Measurements from ENCODE around the gene NEMP2. TPM values are rescaled to one million over a fixed set of nuclear protein-coding genes. Genes with fewer than 3 reads are reported as not detected.

The NEMP2 gene
- total RNA-seq, 2 experiments from 2014 or later: 16.2 to 23.1 TPM

DNA sequence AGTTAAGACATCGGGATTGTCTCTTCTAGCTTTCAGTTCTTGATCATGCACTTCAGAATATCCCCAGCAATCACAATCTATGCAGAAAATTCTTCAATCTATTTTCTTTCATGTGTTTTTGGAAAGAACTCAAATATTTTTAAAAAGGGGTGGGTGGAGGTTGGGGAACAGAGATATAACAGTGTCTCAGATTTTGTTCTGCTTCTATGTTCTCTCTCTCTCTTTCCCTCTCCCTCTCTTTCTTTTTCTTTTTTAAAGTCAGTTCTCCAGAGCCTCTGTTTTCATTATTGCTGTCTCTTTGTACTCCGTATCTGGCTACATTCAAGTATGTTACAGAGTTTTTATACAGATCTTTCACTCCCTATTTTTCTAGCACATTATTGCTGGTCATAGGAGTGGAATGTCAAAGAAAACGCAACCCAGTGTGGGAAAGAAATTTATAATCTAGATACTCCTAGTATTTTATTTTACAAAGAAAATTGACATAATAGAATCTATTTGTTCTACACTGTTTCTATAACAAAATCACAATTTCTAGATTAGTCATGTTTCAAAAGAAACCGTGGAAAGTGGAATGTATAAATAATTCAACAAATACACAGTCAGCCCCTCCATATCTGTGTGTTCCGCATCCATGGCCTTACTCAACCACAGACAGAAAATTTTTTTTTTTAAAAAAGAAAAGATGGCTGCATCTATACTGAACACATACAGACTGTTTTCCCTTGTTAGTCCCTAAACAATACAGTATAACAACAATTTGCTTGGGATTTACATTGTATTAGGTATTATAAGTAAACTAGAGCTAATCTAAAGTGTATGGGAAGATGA is 11.2 kb upstream of the NEMP2 start:
- POLR2A ChIA-PET: no interaction called here
- Mint-ChIP-seq H3K9me3 (peaks cover 12% of the 10 kb centered on the region), H3K36me3 (peaks cover 28% of the 10 kb centered on the region), H3K27ac (no peak overlapping the region), H3K27me3 (no peaks in the 10 kb centered on the region), H3K4me3 (no peak overlapping the region), H3K4me1 (peaks cover 1% of the 10 kb centered on the region)
- ATAC-seq (ENCODE audit: low read depth): no peak
- no peak for DNase-seq

GRCh38 chr2:190545093-190545492 is 10.6 kb upstream of the NEMP2 start:
- Mint-ChIP-seq H3K27me3 (no peaks in the 10 kb centered on the region), H3K4me1 (peaks cover 1% of the 10 kb centered on the region), H3K36me3 (peaks cover 35% of the 10 kb centered on the region), H3K4me3 (no peak overlapping the region), H3K27ac (no peak overlapping the region), H3K9me3 (peaks cover 18% of the 10 kb centered on the region)
- POLR2A ChIA-PET: no interaction called here
- no peak for DNase-seq
- no peak for ATAC-seq (ENCODE audit: low read depth)

DNA sequence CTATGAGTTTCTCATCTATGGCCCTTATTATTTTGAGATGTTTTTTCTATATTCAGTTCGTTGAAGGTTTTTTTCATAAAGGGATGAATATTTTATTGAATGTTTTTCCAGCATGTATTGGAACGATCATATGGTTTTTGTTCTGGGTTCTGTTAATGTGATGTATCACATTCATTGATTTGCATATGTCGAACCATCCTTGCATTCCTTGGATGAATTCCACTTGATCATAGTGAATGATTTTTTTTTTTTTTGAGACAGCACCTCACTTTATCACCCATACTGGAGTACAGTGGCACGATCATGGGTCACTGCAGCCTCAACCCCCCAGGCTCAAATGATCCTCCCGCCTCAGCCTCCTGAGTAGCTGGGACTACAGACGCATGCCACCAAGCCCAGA is 5.5 kb upstream of the NEMP2 start:
- peaks cover 11% of the 10 kb centered on the region for H3K4me1 Mint-ChIP-seq
- H3K4me3 Mint-ChIP-seq: no peak overlapping the region
- POLR2A ChIA-PET: no interaction called here
- no peak for DNase-seq
- no peaks in the 10 kb centered on the region for H3K27me3 Mint-ChIP-seq
- ATAC-seq (ENCODE audit: low read depth): no peak
- H3K36me3 Mint-ChIP-seq: peaks cover 64% of the 10 kb centered on the region
- H3K27ac Mint-ChIP-seq: no peak overlapping the region
- peaks cover 38% of the 10 kb centered on the region for H3K9me3 Mint-ChIP-seq

GRCh38 chr2:190538201-190538600 is 3.7 kb upstream of the NEMP2 start:
- Mint-ChIP-seq H3K4me3 (no peak overlapping the region), H3K36me3 (peaks cover 61% of the 10 kb centered on the region), H3K4me1 (peaks cover 16% of the 10 kb centered on the region), H3K27me3 (no peaks in the 10 kb centered on the region), H3K27ac (no peak overlapping the region), H3K9me3 (peaks cover 38% of the 10 kb centered on the region)
- POLR2A ChIA-PET: no interaction called here
- no peak for ATAC-seq (ENCODE audit: low read depth)
- no peak for DNase-seq

DNA sequence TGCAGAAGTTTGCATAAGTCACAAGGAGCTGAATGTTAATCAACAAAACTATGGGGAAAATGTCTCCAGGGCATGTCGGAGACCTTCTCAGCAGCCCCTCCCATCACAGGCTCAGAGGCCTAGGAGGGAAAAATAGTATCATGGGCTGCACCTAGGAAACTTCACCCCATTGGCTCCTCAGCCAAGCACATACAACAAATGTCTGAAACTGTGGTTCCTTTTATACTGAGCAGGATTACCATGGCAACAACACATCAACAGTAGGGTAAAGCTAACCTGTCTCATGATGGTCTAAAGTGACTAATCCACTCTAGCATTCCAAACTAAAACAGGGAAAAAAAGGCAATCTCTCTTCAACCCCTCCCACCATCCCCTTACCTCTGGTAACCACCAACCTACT is 3.2 kb upstream of the NEMP2 start:
- Mint-ChIP-seq H3K4me3 (no peak overlapping the region), H3K4me1 (peaks cover 19% of the 10 kb centered on the region), H3K36me3 (peaks cover 56% of the 10 kb centered on the region), H3K27ac (no peak overlapping the region), H3K9me3 (peaks cover 35% of the 10 kb centered on the region), H3K27me3 (no peaks in the 10 kb centered on the region)
- DNase-seq: no peak
- no peak for ATAC-seq (ENCODE audit: low read depth)
- POLR2A ChIA-PET: no interaction called here

DNA sequence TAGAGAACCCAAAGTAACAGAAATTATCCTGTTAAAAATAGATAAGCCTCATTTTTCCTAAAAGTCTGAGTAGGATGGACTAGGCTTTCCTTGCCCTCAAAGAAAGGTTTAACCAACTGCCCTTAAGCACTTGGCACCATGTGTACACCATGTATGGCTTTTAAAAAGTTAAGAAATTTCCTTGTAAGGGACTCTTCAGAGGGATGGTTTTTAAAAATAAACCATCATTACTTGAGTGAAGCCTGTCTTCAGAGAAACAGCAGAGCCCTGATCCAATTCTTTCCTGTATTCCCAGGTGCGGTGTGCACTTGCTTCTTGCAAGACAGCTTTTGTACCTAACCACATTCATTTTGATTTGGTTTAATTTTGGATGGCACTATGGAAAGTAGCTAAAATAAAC is 1.1 kb upstream of the NEMP2 start:
- H3K4me3 Mint-ChIP-seq: peak overlapping the region; percentile 90
- POLR2A ChIA-PET: no interaction called here
- H3K9me3 Mint-ChIP-seq: peaks cover 25% of the 10 kb centered on the region
- DNase-seq (no peak), ATAC-seq (ENCODE audit: low read depth) (no peak)
- no peaks in the 10 kb centered on the region for H3K27me3 Mint-ChIP-seq
- H3K27ac Mint-ChIP-seq: peak overlapping the region; percentile 59
- peaks cover 31% of the 10 kb centered on the region for H3K4me1 Mint-ChIP-seq
- H3K36me3 Mint-ChIP-seq: peaks cover 38% of the 10 kb centered on the region

- peaks cover 21% of the 10 kb centered on the region for H3K9me3 Mint-ChIP-seq
- H3K4me1 Mint-ChIP-seq: peaks cover 33% of the 10 kb centered on the region
- POLR2A ChIA-PET: interaction anchor here (0.7 to 3.4 kb wide), 9 partner anchors 9 to 126 kb away, joined by 3 to 46 read pairs (median 7); partner anchors contain the start of gene MFSD6
- peak overlapping the region; percentile 92 for H3K27ac Mint-ChIP-seq
- DNase-seq: no peak
- H3K36me3 Mint-ChIP-seq: peaks cover 33% of the 10 kb centered on the region
- no peaks in the 10 kb centered on the region for H3K27me3 Mint-ChIP-seq
- peak overlapping the region; percentile 90 for H3K4me3 Mint-ChIP-seq
- ATAC-seq (ENCODE audit: low read depth): no peak
Measured at GRCh38 chr2:190535121-190535439, 558 bp upstream of the NEMP2 start.

DNA sequence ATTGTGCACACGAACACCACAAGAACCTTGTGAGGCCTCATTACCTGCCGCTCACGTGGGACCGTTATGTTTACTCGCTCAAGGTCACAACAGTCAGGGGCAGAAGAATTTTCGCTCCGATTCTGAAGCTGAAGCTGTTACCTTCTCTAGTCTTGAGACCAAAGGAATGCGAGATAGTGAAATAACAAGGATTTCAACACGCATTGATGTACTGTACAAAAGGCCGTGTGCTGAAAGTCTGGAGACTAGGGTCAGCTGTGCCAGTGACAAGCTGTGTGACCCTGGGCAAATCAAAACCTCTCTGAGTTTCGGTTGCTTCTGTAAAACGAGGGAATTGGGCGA is 583 bp downstream of the NEMP2 start:
- peak; percentile 37 for ATAC-seq (ENCODE audit: low read depth)
- H3K4me1 Mint-ChIP-seq: peaks cover 36% of the 10 kb centered on the region

DNA sequence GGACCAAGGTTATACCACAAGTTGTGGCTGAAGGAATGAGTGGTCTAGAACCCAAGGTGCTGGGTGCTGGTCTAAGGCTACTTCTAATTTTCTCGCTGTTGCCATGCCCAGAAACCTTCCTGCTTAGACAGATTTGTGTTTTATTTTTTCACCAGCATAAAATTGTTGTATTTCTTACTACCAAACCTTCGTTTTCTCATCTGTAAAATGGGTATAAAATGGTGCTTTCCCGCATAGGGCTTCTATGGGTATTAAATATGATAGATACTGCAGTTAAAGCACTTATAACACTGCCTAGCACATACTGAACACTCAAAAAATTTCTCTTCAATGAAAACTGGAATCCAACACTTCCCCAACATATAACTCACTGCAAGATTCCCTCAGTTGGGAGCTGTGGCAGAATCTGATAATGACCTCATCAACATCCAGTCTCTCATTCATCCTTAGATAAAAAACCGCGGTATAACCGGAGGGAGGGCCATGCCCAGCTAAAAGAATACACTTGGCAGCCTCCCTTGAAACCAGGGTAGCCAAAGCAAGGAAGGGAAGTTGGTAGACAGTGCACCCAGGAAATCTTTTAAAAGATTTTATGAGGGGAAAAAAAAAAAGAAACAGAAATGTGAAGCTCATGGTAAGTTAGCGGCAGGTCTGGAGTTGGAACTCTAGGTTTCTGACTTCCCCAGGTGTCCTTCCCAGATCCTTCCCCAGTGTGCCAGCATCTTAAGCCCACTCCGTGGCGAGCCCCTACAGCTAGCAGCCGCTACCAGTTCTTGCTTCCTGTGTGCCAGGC is 1.2 kb downstream of the NEMP2 start:
- peak overlapping the region; percentile 99 for H3K27ac Mint-ChIP-seq
- H3K9me3 Mint-ChIP-seq: peaks cover 8% of the 10 kb centered on the region
- H3K4me3 Mint-ChIP-seq: peak overlapping the region; percentile 94
- POLR2A ChIA-PET: interaction anchor here (0.9 to 3.4 kb wide), 15 partner anchors 8 to 1145 kb away, joined by 3 to 46 read pairs (median 5); partner anchors contain the start of genes MFSD6, NAB1 and NABP1
- peak; percentile 56 for DNase-seq
- no peak for ATAC-seq (ENCODE audit: low read depth)
- no peaks in the 10 kb centered on the region for H3K27me3 Mint-ChIP-seq
- H3K36me3 Mint-ChIP-seq: peaks cover 24% of the 10 kb centered on the region
- peaks cover 38% of the 10 kb centered on the region for H3K4me1 Mint-ChIP-seq

More for the DNA sequence above, 583 bp downstream of the NEMP2 start:
- no peak for DNase-seq
- Mint-ChIP-seq H3K4me3 (peak overlapping the region; percentile 94), H3K9me3 (peaks cover 14% of the 10 kb centered on the region), H3K36me3 (peaks cover 28% of the 10 kb centered on the region), H3K27me3 (no peaks in the 10 kb centered on the region), H3K27ac (peak overlapping the region; percentile 99)
- POLR2A ChIA-PET: interaction anchor here (0.9 to 3.4 kb wide), 16 partner anchors 8 to 1144 kb away, joined by 3 to 46 read pairs (median 4); partner anchors contain the start of genes MFSD6, NAB1 and NABP1

- Mint-ChIP-seq H3K36me3 (peaks cover 18% of the 10 kb centered on the region), H3K27me3 (no peaks in the 10 kb centered on the region), H3K4me1 (peaks cover 41% of the 10 kb centered on the region), H3K27ac (peak overlapping the region; percentile 99), H3K4me3 (peak overlapping the region; percentile 94), H3K9me3 (peaks cover 6% of the 10 kb centered on the region)
- no peak for DNase-seq
- POLR2A ChIA-PET: interaction anchor here (2.6 to 3.4 kb wide), 4 partner anchors 12 to 124 kb away, joined by 13 to 46 read pairs (median 18); partner anchors contain the start of gene MFSD6
- no peak for ATAC-seq (ENCODE audit: low read depth)
Measured at GRCh38 chr2:190532581-190532980, 1.9 kb downstream of the NEMP2 start.

- DNase-seq: no peak
- no peak overlapping the region for H3K27ac Mint-ChIP-seq
- H3K27me3 Mint-ChIP-seq: no peaks in the 10 kb centered on the region
- POLR2A ChIA-PET: interaction anchor here (0.7 kb wide), 1 partner anchor 14 kb away, joined by 3 read pairs; no protein-coding TSS in a partner anchor
- H3K4me1 Mint-ChIP-seq: peaks cover 45% of the 10 kb centered on the region
- H3K4me3 Mint-ChIP-seq: no peak overlapping the region
- H3K36me3 Mint-ChIP-seq: peaks cover 9% of the 10 kb centered on the region
- ATAC-seq (ENCODE audit: low read depth): no peak
- H3K9me3 Mint-ChIP-seq: no peaks in the 10 kb centered on the region
Measured at GRCh38 chr2:190530248-190530900, 4.1 kb downstream of the NEMP2 start.

DNA sequence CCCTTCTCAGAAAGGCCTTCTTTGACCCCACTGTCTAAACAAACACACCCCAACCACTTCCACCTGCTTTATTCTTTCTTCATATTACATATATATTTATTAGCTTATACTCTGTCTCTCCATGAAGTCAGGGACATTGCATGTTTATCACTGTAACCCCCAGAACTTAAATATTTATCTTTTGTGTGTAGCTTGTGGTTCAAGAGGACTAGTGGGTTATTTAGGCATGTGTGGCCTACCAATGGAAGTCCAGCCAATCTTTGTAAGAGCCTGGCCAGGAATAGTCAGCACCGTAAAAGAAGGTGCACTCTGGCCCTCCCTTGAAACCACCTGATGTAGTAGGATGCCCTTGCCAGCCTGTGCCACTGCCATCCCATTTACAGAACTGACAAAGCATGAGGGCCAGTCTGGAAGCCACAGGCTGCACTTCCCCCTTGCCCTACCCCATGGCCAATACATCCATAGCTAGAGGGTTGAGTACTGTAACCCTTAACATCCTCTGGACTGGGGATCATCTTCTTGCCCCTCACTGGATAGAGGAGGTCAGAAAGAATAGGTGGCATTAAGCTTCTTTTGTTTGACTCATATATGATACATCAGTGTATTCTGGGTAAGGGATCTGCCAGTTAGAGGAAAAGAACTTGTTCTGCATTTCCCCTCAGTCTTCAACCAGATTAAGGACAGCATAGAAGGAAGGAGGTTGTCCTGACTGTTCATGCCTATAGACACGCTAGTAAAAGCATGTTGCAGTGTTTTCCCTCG is 4.9 kb downstream of the NEMP2 start:
- H3K4me1 Mint-ChIP-seq: peaks cover 49% of the 10 kb centered on the region
- H3K36me3 Mint-ChIP-seq: peaks cover 11% of the 10 kb centered on the region
- H3K27me3 Mint-ChIP-seq: no peaks in the 10 kb centered on the region
- H3K4me3 Mint-ChIP-seq: no peak overlapping the region
- no peak overlapping the region for H3K27ac Mint-ChIP-seq
- POLR2A ChIA-PET: interaction anchor here (0.7 kb wide), 1 partner anchor 13 kb away, joined by 3 read pairs; no protein-coding TSS in a partner anchor
- DNase-seq: no peak
- no peaks in the 10 kb centered on the region for H3K9me3 Mint-ChIP-seq
- ATAC-seq (ENCODE audit: low read depth): no peak

All from activated naive CD8-positive, alpha-beta T cell treated with anti-CD3 and anti-CD28 coated beads, Interleukin-2, amount 10 ng/mL, durations not matched to agents 7 days and 5 days (primary cell).